NCI-H2107 treated with DMSO at 0.1 percent for 48 hours (cell line): Measurements from ENCODE around the gene LRP3.
"Not testable (repeated sequence)": the region's sequence is repeated elsewhere in the genome, so short reads cannot be mapped to it uniquely, and the experiment has no call there.

ENCODE experiments used
- DNase-seq: peaks from one replicate; lab custom pipeline; 2025; ENCODE audit not compliant: unreplicated experiment; lab: John Stamatoyannopoulos, UW

Gene LRP3

GRCh38 chr19:33215438-33216197 is 21.5 kb downstream of the LRP3 start:
- no peak for DNase-seq

- DNase-seq, result no peak
Observed at GRCh38 chr19:33216198-33216830, 22.2 kb downstream of the LRP3 start.

GRCh38 chr19:33217881-33218280 is 23.8 kb downstream of the LRP3 start:
- no peak for DNase-seq

GRCh38 chr19:33219261-33219815 is 25.2 kb downstream of the LRP3 start:
- no peak for DNase-seq

- DNase-seq, result no peak
Observed at GRCh38 chr19:33220115-33220514, 26.0 kb downstream of the LRP3 start.

DNA sequence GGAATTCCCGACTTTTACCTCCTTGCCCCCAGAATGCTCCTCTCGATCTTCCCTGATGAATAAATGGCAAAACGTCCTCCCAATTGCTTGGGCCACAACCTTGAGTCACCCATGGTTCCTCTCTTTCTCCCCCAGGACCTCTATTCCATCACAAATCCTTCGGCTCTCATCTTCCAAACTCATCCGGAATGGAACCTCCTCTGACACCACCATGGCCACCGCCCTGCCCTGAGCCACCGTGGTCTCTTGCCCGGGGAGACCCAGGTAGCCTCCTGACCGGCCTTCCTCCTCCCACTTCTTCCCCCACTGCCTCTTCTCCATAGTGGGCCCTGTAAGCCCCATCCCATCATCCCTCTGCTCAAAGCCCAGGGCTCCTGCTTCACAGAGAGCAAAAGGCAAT is 26.6 kb downstream of the LRP3 start:
- no peak for DNase-seq

DNA sequence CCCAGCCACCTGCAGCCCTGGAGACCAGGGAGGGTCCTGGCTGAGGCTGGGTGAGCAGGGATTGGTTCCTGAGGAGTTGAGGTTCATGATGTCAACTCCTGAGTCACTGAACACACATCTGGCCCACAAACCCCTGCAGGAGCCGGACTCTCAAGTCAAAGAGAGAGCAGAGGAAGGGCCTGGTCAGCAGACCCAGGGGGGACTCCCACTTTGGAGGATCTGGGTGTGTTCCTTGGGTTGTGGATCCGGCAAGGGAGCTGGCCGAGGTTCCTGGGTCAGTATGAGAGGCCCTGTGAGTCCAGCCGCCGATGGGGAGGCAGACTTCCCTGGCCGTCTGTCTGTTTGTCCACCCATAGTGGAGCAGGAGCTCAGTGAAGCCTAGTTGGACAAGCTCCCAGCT is 27.5 kb downstream of the LRP3 start:
- no peak for DNase-seq

DNA sequence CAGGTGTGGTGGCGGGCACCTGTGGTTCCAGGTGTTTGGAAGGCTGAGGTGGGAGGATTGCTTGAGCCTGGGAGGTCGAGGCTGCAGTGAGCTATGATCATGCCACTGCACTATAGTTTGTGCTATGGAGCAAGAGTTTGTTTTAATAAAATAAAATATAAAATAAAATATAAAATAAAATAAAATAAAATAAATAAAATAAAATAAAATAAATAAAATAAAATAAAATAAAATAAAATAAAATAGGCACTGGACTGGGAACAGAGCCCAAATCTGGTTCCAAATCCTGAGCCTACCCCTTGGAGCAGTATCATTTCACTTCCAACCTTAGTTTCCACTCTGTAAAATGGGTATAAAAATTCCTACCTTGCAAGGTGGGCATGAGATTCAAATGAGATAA is 28.1 kb downstream of the LRP3 start:
- not testable (repeated sequence) for DNase-seq

GRCh38 chr19:33224694-33225457 is 30.7 kb downstream of the LRP3 start:
- DNase-seq, result no peak

GRCh38 chr19:33225458-33225926 is 31.4 kb downstream of the LRP3 start, which contains the start of gene SLC7A10:
Gene SLC7A10, minus strand, starts transcription at chr19:33225850. Its CDS starts 147 bp downstream, at chr19:33225703.
- no peak for DNase-seq

DNA sequence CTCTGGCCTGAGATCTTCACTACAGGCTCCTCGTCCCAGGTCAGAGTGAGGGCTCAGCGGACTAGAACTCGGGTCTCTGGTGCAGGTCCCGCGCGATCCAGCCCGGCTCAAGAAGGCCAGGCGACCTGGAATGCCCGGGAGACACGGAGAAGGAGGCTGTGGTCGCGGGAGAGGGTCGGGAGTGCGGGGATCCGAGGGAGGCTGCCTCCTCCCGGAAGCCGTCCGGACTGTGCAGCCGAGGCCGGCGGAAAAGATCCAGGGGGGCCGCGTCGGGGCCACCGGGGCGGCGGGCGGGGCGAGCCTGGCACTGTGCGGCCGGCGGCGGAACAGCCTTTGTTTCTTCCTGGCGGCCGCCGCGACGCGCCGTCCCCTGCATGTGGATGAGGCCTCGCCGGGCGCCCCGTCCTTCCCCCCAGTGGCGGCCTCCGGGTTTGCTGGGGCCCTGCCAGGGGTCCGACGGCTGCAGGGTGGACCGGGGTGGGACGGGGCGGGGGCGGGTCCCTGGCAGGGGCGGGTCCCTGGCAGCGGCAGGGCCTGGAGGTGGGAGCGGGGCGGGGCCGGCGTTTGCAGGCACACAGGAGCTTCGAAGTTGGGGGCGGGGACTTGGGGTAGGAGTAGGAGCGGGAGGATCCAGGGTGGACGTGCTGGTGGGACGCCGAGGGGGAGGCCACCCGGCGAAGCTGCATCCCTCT is 32.6 kb downstream of the LRP3 start:
- no peak for DNase-seq

DNA sequence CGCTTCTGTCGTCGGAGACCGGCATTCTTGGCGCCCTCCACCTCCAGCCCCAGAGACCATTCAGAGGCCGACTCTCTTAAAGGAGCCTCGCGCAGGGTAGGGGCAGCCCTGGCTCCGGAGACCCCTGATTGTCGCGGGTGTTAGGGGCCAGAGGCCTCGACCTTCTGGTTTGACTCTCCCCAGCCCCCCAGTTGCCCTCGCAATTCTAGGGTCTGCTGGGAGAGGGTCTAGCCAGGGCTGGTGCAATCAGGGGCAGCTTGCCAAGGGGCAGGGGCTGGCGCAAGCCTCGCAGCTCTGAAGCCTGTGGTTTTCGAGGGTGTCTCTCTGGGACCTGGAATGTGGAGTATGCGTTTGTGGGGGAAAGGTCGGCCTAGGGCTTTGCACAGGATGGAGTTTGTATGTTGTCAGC is 33.1 kb downstream of the LRP3 start:
- DNase-seq, result no peak

GRCh38 chr19:33227870-33228599 is 33.9 kb downstream of the LRP3 start:
- DNase-seq, result no peak

GRCh38 chr19:33229962-33230361 is 35.8 kb downstream of the LRP3 start:
- DNase-seq, result no peak

- no peak for DNase-seq
Observed at GRCh38 chr19:33231511-33231910, 37.4 kb downstream of the LRP3 start.

DNA sequence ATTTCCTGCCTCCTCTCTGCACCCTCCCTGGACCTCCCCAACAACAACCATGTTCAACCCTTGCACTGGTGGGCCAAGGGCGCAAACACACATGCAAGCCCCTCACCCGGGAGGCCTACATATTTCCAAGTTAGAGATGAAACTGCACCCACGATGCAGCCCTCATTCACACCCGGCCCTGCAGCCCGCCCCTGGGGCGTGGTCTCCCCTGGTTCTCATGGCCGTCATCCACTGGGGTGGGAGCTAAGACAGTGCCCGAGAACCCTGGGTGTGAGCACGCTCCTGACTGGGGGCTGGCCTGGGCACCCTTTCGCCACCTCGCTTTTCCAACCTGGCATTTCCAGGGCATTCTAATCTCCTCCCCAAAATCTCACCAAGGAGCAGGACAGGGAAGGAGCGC is 38.5 kb downstream of the LRP3 start:
- no peak for DNase-seq

GRCh38 chr19:33233056-33233873 is 39.1 kb downstream of the LRP3 start:
- DNase-seq, result no peak

DNA sequence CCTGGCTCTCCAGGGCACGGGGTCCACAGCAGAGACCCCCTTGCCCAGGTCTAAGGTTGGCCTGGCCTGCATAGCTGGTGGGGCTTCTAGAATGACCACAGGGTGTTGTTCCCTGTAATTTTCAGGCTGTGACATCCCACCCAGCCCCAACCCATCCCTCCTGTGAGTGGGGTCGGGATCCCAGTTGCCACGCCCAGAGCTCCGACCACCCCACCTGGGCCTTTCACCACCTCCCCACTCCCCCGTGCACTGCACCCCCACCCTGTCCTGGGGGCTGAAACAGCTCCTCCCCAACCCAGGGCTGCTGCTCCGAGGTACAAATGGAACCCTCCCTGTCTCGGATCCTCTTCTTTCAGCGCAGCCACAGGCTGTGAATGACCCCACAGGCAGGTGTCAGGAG is 40.0 kb downstream of the LRP3 start:
- no peak for DNase-seq

DNA sequence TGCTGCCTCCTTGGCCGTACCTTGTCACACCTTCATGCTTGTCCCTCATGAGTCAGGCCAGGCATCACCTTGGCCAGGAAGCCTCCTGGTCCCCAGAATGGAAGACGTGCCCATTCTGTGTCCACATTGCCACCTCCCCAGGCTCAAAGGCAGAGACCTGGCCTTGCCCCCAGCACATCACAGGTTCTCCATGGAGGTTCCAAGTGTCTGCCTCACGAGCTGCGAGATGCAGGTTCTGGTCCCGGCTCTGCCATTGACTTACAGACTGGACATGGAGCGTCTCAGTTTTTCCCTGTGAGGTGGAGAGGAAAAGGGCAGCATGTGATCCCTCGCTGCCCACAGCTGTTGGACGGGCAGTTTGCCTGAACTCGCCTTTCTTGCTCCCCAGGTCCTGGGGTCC is 40.6 kb downstream of the LRP3 start:
- DNase-seq, result no peak
